NB4 (cell line): Measurements from ENCODE around the gene FHOD1.

ENCODE experiments used
- CTCF ChIP-seq: IDR thresholded peaks from one replicate; pipeline ENCODE4 v1.5.1; 2012; ENCODE audit warnings: low read depth, low read length
- POLR2A ChIP-seq: IDR thresholded peaks from 2 replicates; pipeline ENCODE4 v1.6.1; 2011; ENCODE audit warnings: mild to moderate bottlenecking; ENCODE audit not compliant: insufficient read length; ENCODE audit errors: extremely low read depth

- TF ChIP-seq CTCF (no peak), POLR2A (no peak)
These were observed 53.7 kb downstream of the FHOD1 start for GRCh38 chr16:67193536-67193935.
